Parathyroid adenoma (tissue), 2 donors: ENCODE data around the gene GSC2.

Experiments used
- H2AFZ ChIP-seq: fragments of 300-600 bp; sonication (generic); one replicate; pipeline ENCODE4 v1.7.0; 2017; ENCODE audit warnings: antibody characterized with exemption, mild to moderate bottlenecking
- H3K27ac ChIP-seq: fragments of 300-600 bp; sonication (generic); one replicate; pipeline ENCODE4 v1.7.0; 2017
- H3K27me3 ChIP-seq: fragments of 300-600 bp; sonication (generic); one replicate; pipeline ENCODE4 v1.7.0; 2017; ENCODE audit warnings: low read length; ENCODE audit not compliant: control insufficient read depth, insufficient read depth
- H3K36me3 ChIP-seq: fragments of 300-600 bp; sonication (generic); one replicate; pipeline ENCODE4 v1.7.0; 2017; ENCODE audit warnings: low read length; ENCODE audit not compliant: control insufficient read depth, insufficient read depth
- H3K4me1 ChIP-seq: fragments of 300-600 bp; sonication (generic); one replicate; pipeline ENCODE4 v1.7.0; 2017; ENCODE audit warnings: control low read depth
- H3K4me2 ChIP-seq: fragments of 300-600 bp; sonication (generic); one replicate; pipeline ENCODE4 v1.7.0; 2017; ENCODE audit warnings: low read length
- H3K4me3 ChIP-seq: fragments of 300-600 bp; sonication (generic); one replicate; pipeline ENCODE4 v1.7.0; 2017; ENCODE audit warnings: low read depth, low read length
- H3K79me2 ChIP-seq: fragments of 300-600 bp; sonication (generic); one replicate; pipeline ENCODE4 v1.7.0; 2017; ENCODE audit warnings: control low read depth
- H3K9ac ChIP-seq: fragments of 300-600 bp; sonication (generic); one replicate; pipeline ENCODE4 v1.7.0; 2017; ENCODE audit warnings: mild to moderate bottlenecking
- H3K9me3 ChIP-seq: fragments of 300-600 bp; sonication (generic); one replicate; pipeline ENCODE4 v1.7.0; 2017; ENCODE audit warnings: low read length; ENCODE audit not compliant: control insufficient read depth
- CTCF ChIP-seq: fragments of 300-600 bp; sonication (generic); IDR thresholded peaks from one replicate; pipeline ENCODE4 v1.7.0; 2017; ENCODE audit warnings: antibody characterized with exemption, mild to moderate bottlenecking
- donor health status: primary hyperparathyroidism.

Gene GSC2

DNA sequence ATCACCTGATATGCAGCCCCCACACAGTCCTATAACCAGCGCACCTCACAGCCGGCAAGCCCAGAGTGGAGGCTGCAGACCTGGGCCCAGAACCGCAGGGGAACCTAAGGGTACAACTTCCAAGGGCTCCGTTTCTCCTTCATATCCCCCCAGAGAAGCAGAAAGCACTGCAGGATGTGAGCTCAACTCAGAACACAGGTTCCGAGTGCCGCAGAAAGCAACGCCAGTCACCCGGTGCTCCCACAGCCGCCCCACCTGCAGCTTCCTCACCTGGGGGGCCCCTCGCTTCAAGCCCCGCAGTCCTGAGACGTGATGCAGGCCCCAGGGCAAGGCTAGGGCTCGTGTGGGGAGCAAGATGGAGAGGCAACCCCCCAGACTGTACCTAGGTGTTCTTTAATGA is 16.5 kb downstream of the GSC2 start:
- H3K9ac ChIP-seq = no peak overlapping the region
- no peak overlapping the region for H3K4me3 ChIP-seq
- no peak overlapping the region for H2AFZ ChIP-seq
- no peaks in the 10 kb centered on the region for H3K9me3 ChIP-seq
- H3K79me2 ChIP-seq = no peaks in the 10 kb centered on the region
- H3K27me3 ChIP-seq = no peaks in the 10 kb centered on the region
- no peaks in the 10 kb centered on the region for H3K4me1 ChIP-seq
- no peak overlapping the region for H3K4me2 ChIP-seq
- no peaks in the 10 kb centered on the region for H3K36me3 ChIP-seq
- no peak overlapping the region for H3K27ac ChIP-seq
- TF ChIP-seq CTCF = no peak

DNA sequence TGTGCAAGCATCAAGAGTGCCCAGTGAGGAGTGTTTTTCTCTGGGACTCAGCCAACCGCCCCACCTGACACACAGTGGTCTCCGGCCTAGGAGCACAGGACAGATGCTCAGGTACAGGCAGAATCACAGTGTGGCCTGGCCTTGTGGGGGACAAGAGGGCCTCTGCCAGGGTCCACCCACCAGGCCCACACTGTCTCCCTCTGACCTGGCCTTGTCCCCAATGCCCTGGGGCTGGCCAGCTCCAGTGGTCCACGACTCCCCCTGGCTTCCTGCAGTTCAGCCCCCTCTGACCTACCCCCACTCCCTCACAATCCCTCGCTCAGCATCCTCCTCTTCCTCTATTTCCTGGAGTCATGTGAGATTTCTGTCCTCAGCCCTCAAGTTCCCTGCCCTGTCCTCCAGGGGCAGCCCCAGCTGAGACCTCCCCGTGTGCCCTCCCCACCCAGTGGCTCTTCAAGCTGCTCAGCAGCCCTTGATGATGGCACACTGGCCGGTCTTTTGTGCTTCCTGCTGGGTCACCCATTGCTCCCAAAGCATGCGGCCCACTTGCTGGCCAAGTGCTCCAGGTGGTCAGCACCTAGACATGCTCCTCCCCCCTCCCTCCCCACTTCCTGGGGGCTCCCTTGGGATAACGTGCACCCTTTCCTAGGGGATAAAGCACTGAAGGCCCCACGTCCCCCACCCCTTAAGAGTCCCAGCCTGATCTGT is 17.2 kb downstream of the GSC2 start:
- Histone ChIP-seq H2AFZ (no peak overlapping the region), H3K27ac (no peak overlapping the region), H3K4me3 (no peak overlapping the region), H3K9ac (no peak overlapping the region), H3K27me3 (no peaks in the 10 kb centered on the region), H3K79me2 (no peaks in the 10 kb centered on the region), H3K9me3 (no peaks in the 10 kb centered on the region), H3K4me2 (no peak overlapping the region), H3K4me1 (no peaks in the 10 kb centered on the region), H3K36me3 (no peaks in the 10 kb centered on the region)
- no peak for TF ChIP-seq CTCF

DNA sequence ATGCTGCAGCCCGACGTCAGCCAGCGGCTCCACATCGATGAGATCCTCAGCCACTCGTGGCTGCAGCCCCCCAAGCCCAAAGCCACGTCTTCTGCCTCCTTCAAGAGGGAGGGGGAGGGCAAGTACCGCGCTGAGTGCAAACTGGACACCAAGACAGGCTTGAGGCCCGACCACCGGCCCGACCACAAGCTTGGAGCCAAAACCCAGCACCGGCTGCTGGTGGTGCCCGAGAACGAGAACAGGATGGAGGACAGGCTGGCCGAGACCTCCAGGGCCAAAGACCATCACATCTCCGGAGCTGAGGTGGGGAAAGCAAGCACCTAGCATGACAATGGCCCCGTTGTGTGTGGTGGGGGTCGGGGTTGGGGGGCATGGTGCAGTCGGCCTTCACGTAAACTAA is 17.9 kb downstream of the GSC2 start:
- H3K27me3 ChIP-seq = no peaks in the 10 kb centered on the region
- no peak overlapping the region for H3K4me2 ChIP-seq
- no peaks in the 10 kb centered on the region for H3K79me2 ChIP-seq
- no peak for TF ChIP-seq CTCF
- no peak overlapping the region for H3K9ac ChIP-seq
- H3K4me3 ChIP-seq = no peak overlapping the region
- no peaks in the 10 kb centered on the region for H3K4me1 ChIP-seq
- H2AFZ ChIP-seq = no peak overlapping the region
- no peaks in the 10 kb centered on the region for H3K9me3 ChIP-seq
- H3K27ac ChIP-seq = no peak overlapping the region
- no peaks in the 10 kb centered on the region for H3K36me3 ChIP-seq

DNA sequence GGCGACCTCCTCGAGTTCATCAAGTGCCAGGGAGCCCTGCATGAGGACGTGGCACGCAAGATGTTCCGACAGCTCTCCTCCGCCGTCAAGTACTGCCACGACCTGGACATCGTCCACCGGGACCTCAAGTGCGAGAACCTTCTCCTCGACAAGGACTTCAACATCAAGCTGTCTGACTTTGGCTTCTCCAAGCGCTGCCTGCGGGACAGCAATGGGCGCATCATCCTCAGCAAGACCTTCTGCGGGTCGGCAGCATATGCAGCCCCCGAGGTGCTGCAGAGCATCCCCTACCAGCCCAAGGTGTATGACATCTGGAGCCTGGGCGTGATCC is 18.4 kb downstream of the GSC2 start:
- H3K79me2 ChIP-seq = no peaks in the 10 kb centered on the region
- no peak overlapping the region for H2AFZ ChIP-seq
- H3K9ac ChIP-seq = no peak overlapping the region
- H3K4me3 ChIP-seq = no peak overlapping the region
- no peak overlapping the region for H3K27ac ChIP-seq
- TF ChIP-seq CTCF = no peak
- no peaks in the 10 kb centered on the region for H3K9me3 ChIP-seq
- H3K4me1 ChIP-seq = no peaks in the 10 kb centered on the region
- H3K36me3 ChIP-seq = no peaks in the 10 kb centered on the region
- no peak overlapping the region for H3K4me2 ChIP-seq
- H3K27me3 ChIP-seq = no peaks in the 10 kb centered on the region

GRCh38 chr22:19130959-19131684 is 19.0 kb downstream of the GSC2 start, which contains the start of gene TSSK2:
TSS of gene TSSK2 (plus strand) at chr22:19131308. CDS start at chr22:19131400, 92 bp downstream.
- no peaks in the 10 kb centered on the region for H3K9me3 ChIP-seq
- H3K9ac ChIP-seq = no peak within 1 kb of the TSS
- H3K36me3 ChIP-seq = no peaks in the 10 kb centered on the region
- no peak within 1 kb of the TSS for H3K27ac ChIP-seq
- no peak within 1 kb of the TSS for H3K4me2 ChIP-seq
- H2AFZ ChIP-seq = no peak within 1 kb of the TSS
- no peak for TF ChIP-seq CTCF
- no peak within 1 kb of the TSS for H3K4me3 ChIP-seq
- no peaks in the 10 kb centered on the region for H3K27me3 ChIP-seq
- H3K4me1 ChIP-seq = no peaks in the 10 kb centered on the region
- no peaks in the 10 kb centered on the region for H3K79me2 ChIP-seq
